22Rv1 (cell line): Measurements from ENCODE around the gene UPF3B.

Experiments used
- ZFX ChIP-seq: fragments of 450-650 bp; IDR thresholded peaks from 2 replicates; pipeline ENCODE4 v1.6.1; 2017; ENCODE audit warnings: antibody characterized with exemption, borderline replicate concordance
- TF ChIP-seq, protein P1 (sequence below): fragments of 450-650 bp; IDR thresholded peaks from 2 replicates; pipeline ENCODE4 v1.5.1; 2017; ENCODE audit warnings: mild to moderate bottlenecking

DNA sequence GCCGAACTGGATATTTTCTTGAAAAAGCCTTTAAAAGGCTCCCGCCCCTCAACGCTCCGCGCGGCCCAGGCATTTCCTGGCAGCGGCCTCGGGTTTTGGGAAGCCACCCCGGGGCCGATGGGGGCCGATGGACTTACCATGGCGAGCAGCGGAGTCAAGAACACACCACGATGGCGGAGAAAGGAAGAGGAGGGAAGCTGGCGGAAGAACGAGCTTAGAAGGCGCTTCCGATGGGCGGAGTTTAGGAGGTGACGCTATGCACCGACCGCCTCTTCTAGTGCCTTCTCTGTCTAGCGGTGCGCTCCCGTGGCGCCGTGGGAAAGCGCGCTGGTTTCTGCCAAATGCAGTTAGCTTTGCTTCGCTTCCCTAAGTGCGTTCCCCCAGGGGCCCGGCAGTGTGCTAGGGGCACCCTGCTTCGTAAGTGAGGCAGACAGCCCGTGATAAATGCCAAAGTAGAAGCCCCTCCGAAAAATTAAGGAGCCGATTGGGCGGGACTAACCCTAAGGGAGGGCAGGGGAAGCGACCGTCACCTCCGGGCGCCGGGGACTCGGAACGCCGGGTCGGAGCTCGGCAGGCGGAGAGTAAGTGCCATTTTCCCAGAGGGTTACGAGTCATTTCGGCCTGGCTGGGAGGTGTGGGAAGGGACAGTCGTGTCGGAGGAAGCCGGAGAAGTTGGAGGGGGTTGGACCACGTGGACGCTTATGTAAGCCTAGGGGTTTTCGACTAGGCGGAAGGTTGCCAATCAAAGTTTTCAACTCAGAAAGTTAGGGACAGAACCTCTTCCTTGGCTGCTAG, 61.1 kb downstream of the UPF3B start, which contains the start of gene RPL39:
- TF ChIP-seq, protein P1, sequence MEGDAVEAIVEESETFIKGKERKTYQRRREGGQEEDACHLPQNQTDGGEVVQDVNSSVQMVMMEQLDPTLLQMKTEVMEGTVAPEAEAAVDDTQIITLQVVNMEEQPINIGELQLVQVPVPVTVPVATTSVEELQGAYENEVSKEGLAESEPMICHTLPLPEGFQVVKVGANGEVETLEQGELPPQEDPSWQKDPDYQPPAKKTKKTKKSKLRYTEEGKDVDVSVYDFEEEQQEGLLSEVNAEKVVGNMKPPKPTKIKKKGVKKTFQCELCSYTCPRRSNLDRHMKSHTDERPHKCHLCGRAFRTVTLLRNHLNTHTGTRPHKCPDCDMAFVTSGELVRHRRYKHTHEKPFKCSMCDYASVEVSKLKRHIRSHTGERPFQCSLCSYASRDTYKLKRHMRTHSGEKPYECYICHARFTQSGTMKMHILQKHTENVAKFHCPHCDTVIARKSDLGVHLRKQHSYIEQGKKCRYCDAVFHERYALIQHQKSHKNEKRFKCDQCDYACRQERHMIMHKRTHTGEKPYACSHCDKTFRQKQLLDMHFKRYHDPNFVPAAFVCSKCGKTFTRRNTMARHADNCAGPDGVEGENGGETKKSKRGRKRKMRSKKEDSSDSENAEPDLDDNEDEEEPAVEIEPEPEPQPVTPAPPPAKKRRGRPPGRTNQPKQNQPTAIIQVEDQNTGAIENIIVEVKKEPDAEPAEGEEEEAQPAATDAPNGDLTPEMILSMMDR, result no peak
- no peak for TF ChIP-seq ZFX
